ENCODE data around the gene TMEM150B.

The TMEM150B gene

GRCh38 chr19:55304279-55304978 is 20.7 kb downstream of the TMEM150B start:
- no peak for FAIRE-seq

GRCh38 chr19:55303477-55303876 is 21.7 kb downstream of the TMEM150B start:
- no peak for FAIRE-seq

- no peak for FAIRE-seq
Observed at GRCh38 chr19:55302318-55302703, 22.8 kb downstream of the TMEM150B start.

- no peak for FAIRE-seq
Observed at GRCh38 chr19:55301459-55302317, 23.5 kb downstream of the TMEM150B start.

DNA sequence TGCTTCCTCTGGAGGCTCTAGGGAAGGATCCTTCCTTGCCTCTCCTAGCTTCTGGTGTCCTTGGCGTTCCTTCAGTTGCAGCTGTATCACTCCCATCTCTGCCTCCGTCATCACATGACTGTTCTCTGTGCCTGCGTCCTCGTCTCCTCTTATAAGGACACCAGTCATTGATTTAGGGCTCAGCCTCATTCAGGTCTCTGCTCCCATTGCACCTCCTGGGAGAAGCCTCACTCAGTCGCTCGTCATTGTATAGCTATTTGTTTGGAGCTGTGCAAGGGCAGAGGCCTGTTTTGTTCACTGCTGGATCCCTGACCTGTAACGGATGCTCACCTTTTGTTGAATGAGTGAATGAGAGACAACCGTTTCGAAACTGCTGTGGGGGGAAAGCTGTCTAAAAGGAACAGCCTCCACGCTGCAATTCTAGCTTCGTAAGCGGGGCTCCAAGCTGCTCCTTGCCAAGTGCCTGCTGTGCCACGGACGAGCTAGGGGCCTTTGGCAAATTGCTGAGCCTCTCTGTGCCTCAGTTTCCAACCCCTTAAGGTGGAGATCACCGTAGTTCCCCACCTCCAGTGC is 24.2 kb downstream of the TMEM150B start:
- no peak for FAIRE-seq

GRCh38 chr19:55299991-55300390 is 25.1 kb downstream of the TMEM150B start:
- FAIRE-seq = no peak

- FAIRE-seq = no peak
Observed at GRCh38 chr19:55297267-55297666, 27.9 kb downstream of the TMEM150B start.

DNA sequence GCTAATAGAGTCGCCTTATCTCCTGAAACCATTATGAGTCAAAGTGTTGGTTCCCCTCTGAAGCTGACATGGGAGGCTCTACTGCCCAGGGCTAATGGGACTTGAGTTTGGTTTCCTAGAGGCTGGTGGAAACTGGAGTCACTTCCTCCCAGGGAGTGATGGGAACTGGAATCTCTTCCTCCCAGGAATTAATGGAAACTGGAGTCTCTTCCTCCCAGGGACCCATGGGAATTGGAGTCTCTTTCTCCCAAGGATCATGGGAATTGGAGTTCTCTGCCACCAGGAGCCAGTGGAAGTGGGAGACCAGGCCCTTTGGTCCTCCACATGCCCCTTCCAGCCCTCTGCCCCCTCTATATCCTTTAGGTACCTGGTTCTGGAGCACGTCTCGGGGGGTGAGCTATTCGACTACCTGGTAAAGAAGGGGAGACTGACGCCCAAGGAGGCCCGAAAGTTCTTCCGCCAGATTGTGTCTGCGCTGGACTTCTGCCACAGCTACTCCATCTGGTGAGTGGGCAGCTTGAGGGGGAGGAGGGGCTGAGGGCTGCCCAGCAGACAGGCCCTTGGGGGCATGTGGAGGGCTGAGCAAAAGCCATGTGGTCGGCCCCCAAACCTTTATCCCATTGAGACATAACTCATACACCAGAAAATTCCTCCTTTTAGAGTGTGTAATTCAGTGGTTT is 35.9 kb downstream of the TMEM150B start:
- no peak for FAIRE-seq

DNA sequence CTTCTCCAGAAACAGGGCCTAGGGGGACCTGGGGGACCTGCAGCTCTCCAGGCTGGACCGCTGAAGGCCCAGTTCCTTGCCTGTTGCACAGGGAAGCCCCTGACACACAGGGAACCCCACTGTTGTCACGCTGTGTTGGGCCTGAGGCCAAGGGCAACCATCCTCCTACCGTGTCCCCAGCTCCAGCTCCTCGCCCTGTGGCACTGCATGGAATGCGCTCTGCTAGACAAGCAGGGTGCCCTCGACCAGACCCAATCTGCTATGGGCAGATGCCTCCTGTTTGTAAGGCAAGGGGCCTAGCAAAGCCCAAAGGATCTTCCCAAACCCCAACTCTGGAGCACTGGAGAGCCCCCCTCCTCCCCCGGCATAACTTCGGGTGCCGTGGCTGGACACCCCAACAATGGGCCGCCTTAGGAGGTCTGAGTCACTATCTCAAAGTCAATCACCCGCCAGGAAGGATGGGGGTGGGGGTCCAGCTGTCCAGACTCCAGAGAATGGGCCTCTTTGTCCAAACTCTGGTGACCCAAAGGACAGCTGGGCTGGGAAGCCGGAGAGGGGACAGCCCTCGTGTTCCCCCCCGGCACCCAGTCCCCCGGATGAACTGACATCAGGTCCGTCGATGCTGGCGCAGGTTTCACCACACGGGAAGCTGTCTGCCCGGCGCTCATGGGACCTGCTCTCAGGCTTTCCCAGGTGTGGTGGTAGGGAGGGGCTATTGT is 37.6 kb downstream of the TMEM150B start:
- FAIRE-seq = no peak

GRCh38 chr19:55285229-55285890 is 39.8 kb downstream of the TMEM150B start:
- no peak for FAIRE-seq

DNA sequence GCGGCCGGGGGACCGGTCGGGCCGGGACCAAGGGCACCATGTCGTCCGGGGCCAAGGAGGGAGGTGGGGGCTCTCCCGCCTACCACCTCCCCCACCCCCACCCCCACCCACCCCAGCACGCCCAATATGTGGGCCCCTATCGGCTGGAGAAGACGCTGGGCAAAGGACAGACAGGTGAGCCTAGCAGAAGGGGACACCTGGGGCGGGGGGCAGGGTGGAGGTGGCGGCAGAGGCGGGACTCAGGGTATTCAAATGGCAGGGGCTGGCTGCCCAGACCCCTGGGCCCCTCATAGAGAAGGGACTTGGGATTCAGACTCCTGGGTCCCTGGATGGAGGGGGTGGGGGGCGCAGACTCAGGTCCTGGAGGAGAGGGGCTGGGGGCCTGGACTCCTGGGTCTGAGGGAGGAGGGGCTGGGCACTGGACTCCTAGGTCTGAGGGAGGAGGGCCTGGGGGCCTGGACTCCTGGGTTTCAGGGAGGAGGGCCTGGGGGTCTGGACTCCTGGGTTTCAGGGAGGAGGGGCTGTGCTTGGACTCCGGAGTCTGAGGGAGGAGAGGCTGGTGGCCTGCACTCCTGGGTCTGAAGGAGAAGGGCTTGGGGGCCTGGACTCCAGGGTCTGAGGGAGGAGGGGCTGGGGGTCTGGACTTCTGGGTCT is 40.6 kb downstream of the TMEM150B start:
- FAIRE-seq = no peak

DNA sequence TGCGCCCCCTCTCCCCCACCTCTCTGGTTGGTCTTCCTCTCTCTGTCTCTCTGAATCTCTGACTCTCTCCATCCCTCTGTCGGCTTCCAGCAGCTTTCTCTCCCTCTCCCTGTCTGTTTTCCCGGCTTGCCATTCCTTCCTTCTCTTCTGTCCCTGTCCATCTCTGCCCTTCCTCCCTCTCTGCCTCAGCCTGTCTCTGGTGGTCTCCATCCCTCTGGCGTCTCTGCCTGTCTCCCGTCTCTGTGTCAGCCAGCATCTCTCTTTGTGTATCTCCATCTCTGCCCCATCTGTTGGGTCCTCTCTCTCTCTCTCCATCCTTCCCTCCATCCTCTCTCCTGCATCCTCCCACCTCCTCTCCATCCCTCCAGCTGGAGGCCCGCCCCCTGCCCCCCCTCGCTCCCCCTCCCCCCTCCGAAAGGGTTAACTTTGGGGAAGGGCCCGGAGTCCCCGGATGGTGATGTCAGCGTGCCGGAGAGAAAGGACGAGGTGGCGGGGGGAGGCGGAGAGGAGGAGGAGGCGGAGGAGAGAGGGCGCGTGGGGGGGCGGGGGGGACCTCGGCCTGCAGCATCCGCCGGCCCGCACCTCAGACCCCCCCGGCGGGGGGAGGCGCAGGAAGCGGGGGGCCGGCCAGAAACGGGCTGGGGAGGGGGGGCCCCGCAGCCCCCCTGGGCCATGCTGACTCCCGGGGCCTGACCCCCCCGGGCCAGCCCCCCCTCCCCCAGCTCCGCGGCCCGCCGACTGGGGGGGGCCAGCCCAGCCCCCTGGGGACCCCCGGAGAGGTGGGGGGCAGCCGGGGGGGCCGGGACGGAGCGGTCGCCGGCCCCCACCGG is 41.4 kb downstream of the TMEM150B start, which contains the start of gene BRSK1:
BRSK1 (plus strand) TSS at position 450 of the 830 bp plus-strand sequence. CDS start 446 bp downstream, outside the sequence.
- FAIRE-seq = no peak

DNA sequence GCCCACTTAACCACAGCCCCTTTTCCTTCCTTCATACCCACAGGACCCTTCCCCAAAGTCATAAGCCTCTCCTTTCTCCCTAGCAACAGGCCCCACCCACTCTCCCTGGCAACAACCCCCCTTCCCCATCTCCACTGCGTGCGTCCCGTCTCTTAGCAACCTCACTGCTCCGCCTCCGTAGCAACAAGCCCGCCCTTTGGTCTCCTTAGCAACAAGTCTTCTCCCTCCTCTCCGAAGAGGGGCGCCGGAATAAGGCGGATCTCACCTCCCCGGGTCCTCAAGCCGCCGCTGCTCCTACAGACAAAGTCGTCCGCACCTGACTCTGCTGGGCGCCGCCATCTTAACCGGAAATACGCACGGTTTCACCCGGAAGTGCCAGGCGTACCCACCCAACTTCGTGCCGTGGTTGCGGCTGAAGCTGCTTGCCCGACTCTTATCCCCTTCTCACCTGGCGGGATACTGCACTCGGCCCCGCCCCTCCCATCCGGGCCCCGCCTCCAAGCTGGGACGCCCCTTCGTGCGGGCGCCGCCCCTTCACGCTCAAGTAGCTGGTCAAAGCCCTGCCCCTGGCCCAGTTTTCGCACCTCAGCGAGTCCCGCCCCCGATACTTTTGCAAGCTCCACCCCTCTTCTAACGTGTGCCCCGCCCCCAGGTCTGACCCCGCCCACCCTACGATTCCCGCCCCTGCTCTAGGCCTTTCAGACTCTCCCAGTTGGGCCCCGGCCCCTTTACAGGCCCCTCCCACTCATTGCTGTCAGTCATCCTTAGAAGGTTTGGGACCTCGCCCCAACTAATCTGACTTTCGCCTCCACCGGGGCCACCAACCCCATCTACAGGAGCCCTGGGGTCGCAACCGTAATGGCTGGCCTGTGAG is 45.1 kb downstream of the TMEM150B start, which contains the start of gene HSPBP1:
HSPBP1 (minus strand) TSS at position 341 of the 874 bp plus-strand sequence. CDS start 502 bp downstream, outside the sequence.
- FAIRE-seq = peak; percentile 60

GRCh38 chr19:55279340-55279739 is 45.8 kb downstream of the TMEM150B start:
- no peak for FAIRE-seq

DNA sequence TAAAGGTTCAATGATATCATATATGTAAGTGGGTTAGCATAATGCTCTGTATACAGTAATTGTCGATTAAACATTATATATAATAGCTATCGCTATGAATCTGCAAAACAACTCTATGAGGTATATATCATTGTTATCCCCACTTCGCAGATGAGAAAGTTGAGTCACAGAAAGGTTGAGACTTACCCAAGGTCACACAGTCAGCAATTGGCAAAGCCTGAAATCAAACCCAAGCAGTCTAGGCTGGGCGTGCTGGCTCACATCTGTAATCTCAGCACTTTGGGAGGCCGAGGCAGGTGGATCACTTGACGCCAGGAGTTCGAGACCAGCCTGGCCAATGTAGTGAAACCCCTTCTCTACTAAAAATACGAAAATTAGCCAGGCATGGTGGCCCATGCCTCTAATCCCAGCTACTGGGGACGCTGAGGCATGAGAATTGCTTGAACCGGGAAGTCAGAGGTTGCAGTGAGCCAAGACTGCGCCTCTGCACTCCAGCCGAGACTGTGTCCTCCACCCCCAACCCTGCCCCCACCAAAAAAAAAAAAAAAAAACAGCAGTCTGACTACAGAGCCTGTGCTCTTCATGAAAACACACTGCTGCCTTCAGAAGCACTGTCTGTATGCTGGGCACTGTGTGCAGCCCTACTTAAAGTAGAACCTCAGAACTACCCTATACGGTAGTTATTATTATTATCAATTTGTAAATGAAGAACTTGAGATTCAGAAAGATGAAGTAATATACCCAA is 46.6 kb downstream of the TMEM150B start:
- no peak for FAIRE-seq

DNA sequence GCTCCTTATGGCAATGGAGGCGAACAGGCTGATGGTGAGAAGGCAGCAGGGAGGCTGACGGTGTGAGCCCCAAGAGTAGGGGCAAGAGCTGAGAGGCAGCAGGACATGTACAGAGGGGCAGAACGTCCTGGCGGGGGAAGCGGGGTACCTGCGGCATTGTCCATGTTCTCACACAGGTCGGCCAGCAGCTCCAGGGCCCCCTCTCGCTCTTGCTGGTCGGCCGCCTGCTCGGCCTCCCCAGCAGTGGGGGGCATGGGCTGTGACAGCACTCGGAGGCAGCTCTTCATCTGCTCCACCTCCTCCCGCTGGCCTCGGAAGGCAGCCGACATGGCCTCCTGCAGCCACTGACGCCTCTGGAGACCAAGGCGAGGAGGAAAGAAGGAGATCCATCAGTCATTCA is 47.6 kb downstream of the TMEM150B start:
- no peak for FAIRE-seq

- FAIRE-seq = no peak
Observed at GRCh38 chr19:55276720-55277430, 48.3 kb downstream of the TMEM150B start.

All from islet of Langerhans (tissue), 1 donor.